GM10266 (cell line): Measurements from ENCODE around the gene PRKCSH.
"Not testable (repeated sequence)": the region's sequence is repeated elsewhere in the genome, so short reads cannot be mapped to it uniquely, and the experiment has no call there.

ENCODE experiments used
- DNase-seq: peaks from one replicate; pipeline ENCODE4 v3.0.0; 2012; ENCODE audit errors: extremely low spot score
- TF ChIP-seq, protein P1 (sequence below): IDR thresholded peaks from 2 replicates; pipeline ENCODE4 v1.5.1; 2012; ENCODE audit warnings: mild to moderate bottlenecking, low read depth; ENCODE audit not compliant: control insufficient read depth, insufficient read depth; ENCODE audit errors: missing control alignments

PRKCSH gene

GRCh38 chr19:11422163-11423065 lies 13.0 kb upstream of the PRKCSH start:
- DNase-seq = peak; percentile 95
- TF ChIP-seq, protein P1, sequence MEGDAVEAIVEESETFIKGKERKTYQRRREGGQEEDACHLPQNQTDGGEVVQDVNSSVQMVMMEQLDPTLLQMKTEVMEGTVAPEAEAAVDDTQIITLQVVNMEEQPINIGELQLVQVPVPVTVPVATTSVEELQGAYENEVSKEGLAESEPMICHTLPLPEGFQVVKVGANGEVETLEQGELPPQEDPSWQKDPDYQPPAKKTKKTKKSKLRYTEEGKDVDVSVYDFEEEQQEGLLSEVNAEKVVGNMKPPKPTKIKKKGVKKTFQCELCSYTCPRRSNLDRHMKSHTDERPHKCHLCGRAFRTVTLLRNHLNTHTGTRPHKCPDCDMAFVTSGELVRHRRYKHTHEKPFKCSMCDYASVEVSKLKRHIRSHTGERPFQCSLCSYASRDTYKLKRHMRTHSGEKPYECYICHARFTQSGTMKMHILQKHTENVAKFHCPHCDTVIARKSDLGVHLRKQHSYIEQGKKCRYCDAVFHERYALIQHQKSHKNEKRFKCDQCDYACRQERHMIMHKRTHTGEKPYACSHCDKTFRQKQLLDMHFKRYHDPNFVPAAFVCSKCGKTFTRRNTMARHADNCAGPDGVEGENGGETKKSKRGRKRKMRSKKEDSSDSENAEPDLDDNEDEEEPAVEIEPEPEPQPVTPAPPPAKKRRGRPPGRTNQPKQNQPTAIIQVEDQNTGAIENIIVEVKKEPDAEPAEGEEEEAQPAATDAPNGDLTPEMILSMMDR = no peak

DNA sequence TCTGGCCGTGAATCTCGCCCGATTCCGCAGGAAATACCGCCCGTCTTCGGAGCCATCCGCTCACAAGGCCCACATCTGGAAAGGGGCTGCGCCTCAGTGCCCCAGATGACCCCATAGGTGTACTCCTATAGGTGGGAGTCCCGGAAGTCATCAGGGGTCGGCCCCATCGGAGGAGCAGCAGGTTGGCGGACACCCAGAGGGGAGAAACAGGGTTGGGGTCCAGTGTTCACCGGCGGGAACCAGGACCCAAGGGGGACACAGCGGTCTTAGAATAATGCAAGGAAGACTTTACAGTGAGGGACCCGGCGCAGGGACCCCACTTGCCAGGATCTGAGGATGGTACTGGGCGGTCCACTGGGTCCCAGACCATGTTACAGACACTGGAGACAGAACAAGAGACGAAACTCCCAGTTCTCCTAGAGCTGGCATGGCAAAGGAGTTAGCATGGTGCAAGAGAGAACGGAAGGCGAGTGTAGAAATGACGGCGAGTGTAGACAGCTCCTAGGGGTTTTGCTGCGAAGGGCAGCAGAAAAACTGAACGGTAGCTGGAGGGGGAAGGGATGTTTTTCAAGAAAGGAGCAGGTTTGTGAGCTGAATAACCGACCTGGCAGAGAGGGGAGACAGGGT lies 12.2 kb upstream of the PRKCSH start:
- TF ChIP-seq, protein P1 = no peak
- DNase-seq = peak; percentile 7

DNA sequence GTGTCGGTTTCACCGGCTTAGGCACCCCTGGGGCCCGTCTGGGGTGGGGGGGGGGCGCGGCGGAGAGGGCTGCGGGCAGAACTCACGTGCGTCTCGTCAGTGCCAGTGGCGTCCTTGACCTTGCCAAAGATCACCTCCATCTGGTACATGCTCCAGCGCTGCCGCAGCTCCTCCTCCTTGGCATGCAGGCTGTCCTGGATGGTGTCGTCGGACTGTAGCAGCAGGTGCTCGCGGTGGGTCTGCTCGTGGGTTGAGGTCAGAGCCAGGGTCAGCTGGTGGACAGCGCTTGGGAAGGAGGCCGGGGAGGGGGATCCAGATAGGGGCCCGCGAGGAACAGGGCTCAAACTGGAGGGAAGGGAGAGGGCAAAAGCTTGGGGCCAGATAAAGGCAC lies 11.6 kb upstream of the PRKCSH start:
- TF ChIP-seq, protein P1 = no peak
- peak; percentile 20 for DNase-seq

GRCh38 chr19:11425719-11426457 lies 9.5 kb upstream of the PRKCSH start:
- TF ChIP-seq, protein P1 = no peak
- no peak for DNase-seq

- TF ChIP-seq, protein P1 = no peak
- no peak for DNase-seq
Observed at GRCh38 chr19:11426656-11427055, 8.8 kb upstream of the PRKCSH start.

- DNase-seq = not testable (repeated sequence)
Observed at GRCh38 chr19:11433526-11433925, 1.9 kb upstream of the PRKCSH start.

DNA sequence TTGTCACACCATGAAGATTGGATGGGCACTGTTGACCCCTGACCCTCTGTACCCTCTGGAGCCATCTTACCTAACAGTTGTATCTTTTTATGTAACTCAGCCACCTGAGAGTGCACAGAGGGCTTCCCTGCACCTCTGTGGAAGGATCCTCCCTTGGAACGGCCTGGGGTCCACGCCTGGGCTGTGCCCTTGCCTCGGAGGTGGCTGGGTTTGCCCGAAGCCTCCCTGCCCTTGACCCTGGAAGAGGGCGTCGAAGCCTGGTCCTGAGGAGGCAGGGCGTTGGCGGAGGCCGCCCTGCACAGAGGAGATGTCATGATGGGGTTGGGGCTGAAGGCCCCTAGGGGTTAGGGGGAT lies 755 bp upstream of the PRKCSH start:
- DNase-seq = no peak

More for the DNA sequence above, 755 bp upstream of the PRKCSH start:
- TF ChIP-seq, protein P1 = no peak
